Activated CD4-positive, CD25-positive, alpha-beta regulatory T cell treated with anti-CD3 and anti-CD28 coated beads, Interleukin-2, amount 50 U/mL, for 24 hours (primary cell): ENCODE data around the gene CDKN2A.

Experiments
- ATAC-seq, 2 donors: fragments of 150-1000 bp; cut with Tn5 transposase; one replicate each; pipeline ENCODE4 v1.10.0; 2021; ENCODE audit warnings: mild to moderate bottlenecking in 1 of 2, moderate library complexity in 1 of 2

Gene CDKN2A

DNA sequence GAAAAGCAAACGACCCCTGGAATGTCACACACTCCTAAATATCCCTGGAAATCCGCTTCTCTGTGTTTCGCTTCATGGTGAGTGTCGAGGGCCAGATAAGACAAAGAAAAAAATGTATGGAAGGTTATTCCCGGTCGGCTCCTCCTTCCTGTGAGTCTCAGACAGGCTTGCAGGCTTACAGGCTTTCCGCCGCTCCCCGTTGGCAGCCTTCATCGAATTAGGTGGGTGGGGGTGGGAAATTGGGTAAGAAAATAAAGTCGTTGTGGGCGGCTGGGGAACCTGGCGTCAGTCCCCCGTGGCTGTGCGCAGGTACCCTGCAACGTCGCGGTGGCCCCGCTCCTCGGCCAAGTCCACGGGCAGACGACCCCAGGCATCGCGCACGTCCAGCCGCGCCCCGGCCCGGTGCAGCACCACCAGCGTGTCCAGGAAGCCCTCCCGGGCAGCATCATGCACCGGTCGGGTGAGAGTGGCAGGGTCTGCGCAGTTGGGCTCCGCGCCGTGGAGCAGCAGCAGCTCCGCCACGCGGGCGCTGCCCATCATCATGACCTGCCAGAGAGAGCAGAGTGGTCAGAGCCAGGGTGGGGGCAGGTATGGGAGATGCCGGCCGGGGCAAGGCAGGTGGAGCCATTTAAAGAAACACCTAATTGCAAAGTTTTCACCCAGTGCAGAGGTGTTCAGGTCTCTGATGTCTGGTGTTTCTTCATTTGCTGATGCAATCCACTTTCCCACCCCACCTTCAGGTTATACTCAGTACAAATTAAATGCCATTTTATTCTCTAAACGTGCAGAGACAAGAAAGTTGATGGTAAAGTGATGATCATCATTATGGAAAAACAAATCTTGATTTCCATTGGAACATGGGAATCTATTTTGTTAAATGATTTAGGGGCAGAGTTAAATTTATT lies 11.8 kb upstream of the CDKN2A start:
- no peak for ATAC-seq

GRCh38 chr9:22005021-22005701 lies 11.0 kb upstream of the CDKN2A start:
- no peak for ATAC-seq

DNA sequence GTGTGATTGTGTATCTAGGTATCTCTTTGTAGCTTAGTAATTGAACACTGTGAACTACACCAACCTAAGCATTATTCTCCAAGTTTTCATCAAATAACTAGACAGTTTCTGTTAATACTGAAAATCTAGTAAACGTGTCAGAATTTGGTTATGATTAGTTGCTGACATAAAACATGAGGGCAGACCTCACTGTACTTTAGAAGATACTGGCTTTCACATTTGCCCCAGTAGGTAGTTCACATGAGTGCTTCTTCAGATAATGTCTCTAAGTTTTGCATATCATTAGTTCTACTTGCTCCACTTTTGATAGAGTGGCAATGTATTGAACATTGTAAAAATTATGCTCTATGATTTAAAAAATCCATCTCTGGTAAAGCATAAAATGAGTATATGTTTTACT lies 7.8 kb upstream of the CDKN2A start:
- ATAC-seq = peak; percentile 44 to 56

DNA sequence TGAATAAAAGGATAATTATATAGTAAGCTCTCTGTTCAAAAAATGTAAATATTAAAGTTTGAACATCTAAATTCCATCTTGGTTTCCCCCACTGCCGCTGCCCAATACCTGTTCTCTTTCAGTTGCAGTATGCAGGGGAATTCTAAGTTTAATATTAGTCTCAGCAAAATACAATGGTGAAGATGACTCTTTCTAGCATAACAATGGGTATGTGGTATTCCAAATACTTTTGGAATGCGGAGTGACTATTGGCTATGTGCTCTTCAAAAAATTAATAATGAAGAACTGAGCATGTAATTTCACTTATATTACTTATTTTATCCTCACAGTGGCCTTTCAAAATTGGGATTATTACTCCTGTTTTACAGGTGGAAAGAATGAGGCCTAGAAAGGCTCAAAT lies 3.8 kb upstream of the CDKN2A start:
- no peak for ATAC-seq

DNA sequence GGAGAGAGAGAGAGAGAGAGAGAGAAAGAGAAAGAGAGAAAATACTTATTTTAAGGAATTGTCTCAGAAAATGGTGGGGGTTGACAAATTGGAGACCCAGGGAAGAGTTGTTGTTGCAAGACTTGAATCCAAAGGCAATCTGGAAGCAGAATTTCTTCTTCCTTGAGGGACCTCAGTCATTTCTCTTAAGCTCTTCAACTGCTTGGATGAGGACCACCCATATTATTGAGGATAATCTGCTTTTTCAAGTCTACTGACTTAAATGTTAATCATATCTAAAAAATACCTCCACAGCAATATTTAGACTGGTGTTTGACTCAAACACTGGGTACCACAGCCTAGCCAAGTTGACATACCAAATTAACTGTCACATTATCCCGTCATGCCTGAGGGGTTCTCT lies 3.3 kb upstream of the CDKN2A start:
- no peak for ATAC-seq

DNA sequence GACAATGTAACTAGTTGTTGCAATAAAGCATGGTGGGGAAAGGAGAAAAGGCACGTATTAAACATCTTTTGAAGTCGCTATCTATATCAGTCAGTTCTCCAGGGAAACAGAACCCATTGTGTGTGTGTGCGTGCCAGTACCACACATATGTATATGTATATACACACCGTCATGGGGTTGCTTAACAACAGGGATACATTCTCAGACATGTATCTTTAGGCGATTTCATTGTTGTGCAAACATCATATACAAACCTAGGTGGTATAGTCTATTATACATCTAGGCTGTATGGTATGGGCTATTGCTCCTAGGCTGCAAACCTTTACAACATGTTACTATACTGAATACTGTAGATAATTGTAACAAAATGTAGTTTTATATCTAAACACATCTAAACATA lies 2.7 kb upstream of the CDKN2A start:
- ATAC-seq = no peak

DNA sequence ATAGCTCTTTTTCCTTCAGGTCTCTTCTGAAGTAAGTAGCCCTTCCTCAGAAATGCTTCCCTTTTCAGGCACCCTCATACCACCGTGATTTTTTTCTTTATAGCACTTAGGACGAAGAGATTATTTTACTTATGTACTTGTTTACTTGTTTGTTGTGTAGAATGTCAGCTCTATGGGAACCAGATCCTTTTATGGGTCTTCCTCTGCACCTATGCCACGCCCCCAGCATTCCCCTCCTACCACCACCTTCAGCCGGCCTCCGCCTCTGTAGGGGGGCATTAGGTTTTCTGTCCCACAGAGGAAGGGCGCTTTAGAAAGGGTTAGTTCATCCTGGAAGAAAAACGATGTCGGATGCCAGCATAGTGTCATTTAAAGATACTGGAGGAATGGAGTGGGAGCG lies 2.2 kb upstream of the CDKN2A start:
- no peak for ATAC-seq

DNA sequence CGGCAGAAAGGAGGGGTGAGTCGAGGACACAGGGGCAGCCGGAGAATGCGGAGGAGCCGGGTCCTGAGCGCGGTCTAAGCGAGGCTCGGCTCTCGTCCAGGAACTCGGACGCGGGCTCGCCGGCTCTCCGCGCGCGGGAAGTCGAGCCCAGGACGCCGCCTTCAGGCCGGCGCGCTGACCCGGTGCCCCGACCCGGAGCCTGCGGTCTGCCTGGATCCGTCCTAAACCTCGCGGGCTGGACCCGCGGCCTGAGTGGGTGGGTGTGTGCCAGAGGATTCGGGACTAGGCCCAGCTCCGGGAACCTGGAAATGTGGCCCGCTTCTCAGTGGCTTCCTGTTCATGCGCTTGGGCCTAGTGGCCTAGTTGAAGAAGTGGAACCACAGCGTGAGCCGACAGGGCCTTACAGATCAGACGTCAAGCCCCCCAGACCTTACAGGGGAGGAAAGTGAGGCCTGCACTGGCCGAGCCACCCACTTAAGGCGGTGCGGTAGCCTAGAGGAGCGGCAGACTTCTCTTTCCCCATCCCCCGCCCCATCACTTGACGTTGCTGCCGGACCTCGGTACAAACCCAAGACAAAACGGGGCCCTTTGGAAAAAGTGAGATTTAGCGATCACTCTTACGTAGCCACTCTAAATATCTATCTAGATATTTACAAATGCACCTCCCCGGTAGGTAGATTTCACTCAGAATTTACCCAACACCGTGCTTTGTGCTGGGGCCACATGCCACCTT lies 1.6 kb upstream of the CDKN2A start:
- peak in 1 of 2 donors; percentile 3 for ATAC-seq

DNA sequence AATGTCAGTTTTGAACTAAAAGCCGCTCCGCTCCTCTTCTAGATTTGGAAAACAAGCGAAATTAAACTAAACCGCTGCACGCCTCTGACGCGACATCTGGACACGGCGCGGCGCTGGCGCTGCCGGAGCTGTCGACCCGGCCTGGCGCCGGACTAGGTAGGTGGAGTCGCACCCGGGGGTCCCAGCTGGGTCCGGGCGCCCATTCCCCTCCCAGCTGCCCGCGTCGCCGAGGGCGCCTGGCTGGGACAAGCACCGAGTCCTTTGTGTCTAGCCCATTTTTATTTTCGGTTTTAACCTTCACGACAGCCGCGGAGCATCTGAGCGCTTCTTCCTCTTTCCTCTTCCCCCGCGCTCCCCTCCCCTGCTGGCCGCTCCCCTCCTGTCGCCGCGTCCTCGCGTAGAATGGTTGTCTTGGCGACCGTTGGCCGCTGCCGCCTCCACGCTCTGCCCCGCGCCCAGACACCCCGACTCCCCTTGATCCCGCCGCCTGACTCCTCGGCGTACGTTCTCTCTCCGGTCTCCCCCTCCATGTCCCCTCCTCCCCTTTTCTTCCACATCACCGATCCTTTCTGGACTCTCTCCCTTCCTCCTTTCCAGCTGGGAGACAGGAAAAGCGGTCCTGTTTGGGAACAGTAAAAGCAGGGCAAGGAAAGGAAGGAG lies 944 bp upstream of the CDKN2A start:
- ATAC-seq = peak; percentile 78 to 80

DNA sequence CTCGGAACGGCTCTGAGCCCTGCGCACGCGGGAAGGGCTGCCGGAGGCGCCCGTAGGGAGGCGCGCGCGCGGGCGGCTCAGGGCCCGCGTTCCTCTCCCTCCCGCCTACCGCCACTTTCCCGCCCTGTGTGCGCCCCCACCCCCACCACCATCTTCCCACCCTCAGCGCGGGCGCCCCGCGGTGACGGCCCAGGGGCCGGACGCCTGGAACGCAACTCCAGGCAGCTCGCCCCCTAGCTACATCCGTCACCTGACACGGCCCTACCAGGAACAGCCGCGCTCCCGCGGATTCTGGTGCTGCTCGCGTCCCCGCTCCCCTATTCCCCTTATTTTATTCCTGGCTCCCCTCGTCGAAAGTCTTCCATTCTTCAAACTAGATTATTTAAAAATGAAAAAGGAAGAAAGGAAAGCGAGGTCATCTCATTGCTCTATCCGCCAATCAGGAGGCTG lies 389 bp upstream of the CDKN2A start, which contains the start of gene CDKN2B-AS1:
Gene CDKN2B-AS1 (plus strand): TSS at position 236 of the 450 bp plus-strand sequence.
- ATAC-seq = peak; percentile 41 to 51

DNA sequence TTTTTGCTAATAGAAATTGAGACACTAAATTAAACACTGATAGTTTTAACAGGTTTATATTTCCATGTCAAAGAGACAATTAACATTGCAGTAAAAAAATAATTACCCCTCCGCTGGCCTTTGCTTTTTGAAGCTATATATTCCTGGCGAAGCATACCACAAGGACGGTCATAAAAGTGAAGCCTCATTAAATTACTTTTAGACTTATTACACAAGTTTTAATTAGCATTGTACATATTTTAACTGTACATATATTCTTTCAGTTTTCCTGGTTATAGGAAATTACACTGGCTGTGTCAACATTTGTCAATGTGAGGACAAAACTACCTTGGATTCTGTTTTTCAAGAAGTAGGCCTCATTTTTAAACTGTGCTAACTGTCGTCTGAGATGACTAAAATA lies 1.2 kb downstream of the CDKN2A start:
- no peak for ATAC-seq

DNA sequence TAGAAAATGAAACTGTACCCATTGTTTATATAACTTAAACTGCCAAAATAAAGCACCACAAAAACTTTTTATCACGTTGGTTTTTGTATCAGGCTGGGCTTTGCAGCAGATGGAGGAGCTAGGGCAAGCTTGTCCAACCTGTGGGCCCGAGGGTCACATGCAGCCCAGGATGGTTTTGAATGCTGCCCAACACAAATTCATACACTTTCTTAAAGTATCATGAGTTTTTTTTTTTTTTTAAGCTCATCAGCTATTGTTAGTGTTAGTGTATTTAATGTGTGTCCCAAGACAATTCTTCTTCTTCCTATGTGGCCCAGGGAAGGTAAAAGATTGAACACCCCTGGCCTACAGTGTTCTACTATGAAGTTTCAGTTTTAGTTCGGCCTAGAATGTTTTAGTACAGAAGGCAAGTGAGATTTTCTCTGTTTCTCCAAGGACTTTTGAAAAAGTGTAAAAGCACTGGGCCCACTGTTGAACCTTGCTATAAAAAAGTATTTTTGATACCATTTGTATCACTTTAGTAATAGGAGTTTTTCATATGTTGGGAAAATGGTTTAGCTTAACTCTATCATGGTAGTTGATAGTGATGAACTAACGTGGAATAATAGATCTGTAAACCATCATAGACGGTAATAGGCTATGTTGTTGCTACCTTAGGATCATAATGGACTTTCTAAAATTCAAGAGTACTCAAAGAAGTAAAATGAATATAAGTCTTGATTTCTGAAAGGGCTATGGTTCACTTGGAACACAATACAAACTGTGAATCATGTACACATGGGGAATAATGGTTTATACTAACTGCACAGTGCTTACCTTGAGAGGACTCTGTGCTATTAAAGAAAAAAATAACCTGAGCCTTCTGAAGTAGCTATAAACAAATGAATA lies 2.9 kb downstream of the CDKN2A start:
- ATAC-seq = no peak

DNA sequence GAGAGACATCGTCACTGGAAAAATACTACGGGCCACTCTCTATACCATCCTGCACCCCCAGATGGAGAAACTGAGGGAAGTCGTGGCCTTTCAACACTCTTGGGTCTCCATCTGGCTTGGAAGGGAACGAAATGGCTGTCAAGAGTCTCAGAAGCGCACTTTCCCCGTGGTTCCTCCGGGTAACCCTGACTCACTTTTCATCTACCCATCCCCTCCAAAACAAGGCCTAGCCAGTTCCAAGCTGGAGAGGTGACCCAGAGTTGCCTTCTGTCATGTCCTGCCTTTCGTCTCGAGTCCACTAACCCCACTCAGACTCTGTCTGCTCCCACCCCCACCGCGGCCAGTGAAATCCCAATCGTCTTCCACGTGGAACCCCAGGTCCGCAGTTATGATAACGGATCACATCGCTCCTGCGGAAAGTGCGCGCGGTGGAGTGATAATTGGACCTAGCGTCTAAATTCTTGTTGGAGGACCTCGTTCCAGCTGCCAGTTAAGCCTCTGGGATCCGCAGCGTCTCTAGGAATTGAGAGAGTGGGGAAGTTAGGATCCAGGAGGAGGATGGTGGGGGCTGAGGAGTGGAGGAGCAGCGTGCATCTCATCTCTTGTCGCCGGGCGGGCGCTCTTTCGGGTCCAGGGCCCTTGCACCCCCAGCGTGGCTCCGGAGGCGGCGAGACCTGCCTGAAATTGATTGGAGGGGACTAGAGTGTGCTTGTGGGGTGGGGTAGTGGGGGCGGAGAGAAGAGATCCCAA lies 4.6 kb downstream of the CDKN2A start:
- no peak for ATAC-seq

DNA sequence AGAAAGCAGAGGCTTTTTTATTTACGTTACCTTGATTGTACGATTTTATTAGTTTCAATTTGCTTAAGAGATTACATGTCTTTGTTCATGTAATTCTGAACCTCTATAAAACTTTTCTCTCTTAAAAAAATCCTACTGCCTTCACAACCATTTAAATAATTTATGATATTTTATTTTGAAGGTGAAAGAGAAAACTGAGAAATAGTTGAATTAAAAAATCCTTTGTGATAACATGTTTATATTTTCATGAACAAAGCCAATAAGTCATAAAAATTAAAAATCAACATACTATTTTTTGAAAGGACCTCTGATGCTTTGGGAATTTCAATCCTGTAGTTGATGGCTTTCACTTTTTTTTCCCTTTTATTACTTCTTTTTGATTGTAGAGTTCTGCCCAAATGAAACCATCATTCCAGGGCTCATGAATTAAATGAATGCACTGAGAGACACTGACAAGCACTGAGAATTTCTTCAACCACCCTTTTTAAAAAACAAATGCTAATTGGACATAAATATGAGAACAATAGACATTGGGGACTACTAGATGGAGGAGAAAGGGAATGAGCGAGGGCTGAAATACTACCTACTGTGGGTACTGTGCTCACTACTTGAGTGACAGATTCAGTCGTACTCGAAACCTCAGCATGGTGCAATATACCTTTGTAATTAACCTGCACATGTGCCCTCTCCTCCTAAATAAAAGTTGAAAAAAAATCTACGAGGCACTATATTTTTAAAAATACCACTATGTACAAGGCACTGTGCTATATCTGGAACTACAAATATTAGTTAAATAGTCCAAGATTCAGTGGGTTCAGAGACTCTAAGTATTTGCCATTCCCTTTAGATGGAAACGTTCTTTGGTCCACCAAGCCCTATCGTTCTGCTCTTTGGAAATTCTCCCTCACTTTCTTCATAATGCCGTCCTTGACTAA lies 5.9 kb downstream of the CDKN2A start:
- ATAC-seq = no peak

GRCh38 chr9:21985964-21986667 lies 8.1 kb downstream of the CDKN2A start:
- no peak for ATAC-seq

- ATAC-seq = no peak
Observed at GRCh38 chr9:21984101-21984500, 10.1 kb downstream of the CDKN2A start.

DNA sequence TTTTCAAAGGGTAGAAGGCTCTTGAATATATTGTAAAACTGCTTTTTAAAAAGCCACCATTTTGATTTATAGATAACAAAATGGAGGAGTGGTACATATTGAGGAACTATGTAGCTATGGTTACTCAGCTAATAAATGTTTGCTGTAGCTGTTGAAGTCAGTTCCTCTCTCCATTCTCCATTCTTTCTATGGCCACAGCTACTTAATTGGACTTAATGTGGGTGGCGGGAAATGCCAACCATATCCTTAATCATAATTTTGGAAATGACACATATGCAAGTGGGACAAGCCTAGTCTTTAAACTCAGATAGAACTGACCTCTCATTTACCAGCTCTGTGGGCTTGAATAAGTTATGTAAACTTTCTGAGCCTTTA lies 10.6 kb downstream of the CDKN2A start:
- ATAC-seq = no peak

DNA sequence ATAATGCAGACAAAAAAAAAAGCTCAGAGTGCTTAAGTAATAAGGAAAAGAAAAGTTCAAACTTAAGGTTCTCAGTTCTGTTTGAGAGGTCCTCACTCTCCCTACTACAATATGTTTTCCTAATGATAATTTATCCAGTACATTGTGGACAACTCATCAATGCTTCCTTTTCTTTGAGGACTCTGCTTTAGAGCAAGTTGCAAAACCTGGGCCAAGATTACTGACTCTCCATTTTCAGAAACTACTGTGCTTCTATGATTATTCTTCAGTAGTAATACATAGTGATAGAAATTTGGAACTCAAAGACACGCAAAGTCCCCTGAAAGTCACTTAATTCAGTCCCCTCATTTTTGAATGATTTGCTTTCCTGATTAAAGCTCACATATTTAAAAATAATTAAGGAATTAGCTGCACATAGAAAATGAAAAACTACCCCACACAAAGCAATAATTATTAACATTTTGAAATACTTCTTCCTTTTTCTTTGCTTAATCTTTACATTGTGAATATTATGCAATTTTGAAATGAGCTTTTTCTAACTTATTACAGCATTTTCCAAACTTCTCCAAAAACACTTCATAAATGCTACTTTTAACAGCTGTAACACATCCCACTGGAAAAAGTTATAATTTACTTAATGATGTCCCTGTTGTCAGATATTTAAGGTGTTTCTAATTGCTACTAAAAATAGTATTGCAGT lies 11.2 kb downstream of the CDKN2A start:
- no peak for ATAC-seq
